ENCODE data around the gene RUNX2. TPM values are rescaled to one million over a fixed set of nuclear protein-coding genes. Genes with fewer than 3 reads are reported as not detected.

RUNX2 gene
- total RNA-seq, 4 donors from 2014 or later, result 1.4 to 3.6 (median 2.3) TPM

- Histone ChIP-seq H3K4me1 (peaks cover 3 to 11% (median 3%) of the 10 kb centered on the region in 3 donors), H3K27ac (no peak overlapping the region), H3K36me3 (no peaks in the 10 kb centered on the region), H3K9me3 (no peaks in the 10 kb centered on the region), H3K4me3 (no peak overlapping the region), H3K27me3 (peaks cover 0 to 16% (median 1%) of the 10 kb centered on the region in 4 donors)
- intact Hi-C loops (cut with DNase I), result no loop called here
- DNase-seq, result no peak
- TF ChIP-seq POLR2A (IDR thresholded peaks at IDR 0.05), result no peak
- no peak for TF ChIP-seq CTCF (IDR thresholded peaks at IDR 0.05)
- WGBS, 2 donors, result 92 to 100% methylated on average over 1 of the region's 1 CpG
These were observed 330.3 kb downstream of the RUNX2 start for GRCh38 chr6:45658400-45658799.

- Histone ChIP-seq H3K9me3 (no peaks in the 10 kb centered on the region), H3K27me3 (peaks cover 0 to 21% (median 2%) of the 10 kb centered on the region in 4 donors), H3K36me3 (no peaks in the 10 kb centered on the region), H3K4me3 (no peak overlapping the region), H3K4me1 (peaks cover 3 to 16% (median 5%) of the 10 kb centered on the region in 3 donors), H3K27ac (no peak overlapping the region)
- intact Hi-C loops (cut with DNase I), result no loop called here
- TF ChIP-seq CTCF (IDR thresholded peaks at IDR 0.05) (no peak), POLR2A (IDR thresholded peaks at IDR 0.05) (no peak)
- WGBS, 2 donors, result 64 to 76% methylated on average over 5 of the region's 5 CpGs
- DNase-seq, result no peak
These were observed 330.8 kb downstream of the RUNX2 start for GRCh38 chr6:45658958-45659357.

- intact Hi-C loops (cut with DNase I), result no loop called here
- no peak for TF ChIP-seq CTCF (IDR thresholded peaks at IDR 0.05)
- TF ChIP-seq POLR2A (IDR thresholded peaks at IDR 0.05), result no peak
- Histone ChIP-seq H3K27ac (no peak overlapping the region), H3K4me3 (no peak overlapping the region), H3K4me1 (peaks cover 0 to 15% (median 5%) of the 10 kb centered on the region in 3 donors), H3K27me3 (peaks cover 0 to 41% (median 2%) of the 10 kb centered on the region in 4 donors), H3K36me3 (no peaks in the 10 kb centered on the region), H3K9me3 (no peaks in the 10 kb centered on the region)
- WGBS, 2 donors, result 79 to 84% methylated on average over 5 of the region's 5 CpGs
- DNase-seq, result no peak
These were observed 333.5 kb downstream of the RUNX2 start for GRCh38 chr6:45661661-45662060.

- TF ChIP-seq CTCF (IDR thresholded peaks at IDR 0.05), result peak in 1 of 6 experiments; percentile 21
- TF ChIP-seq POLR2A (IDR thresholded peaks at IDR 0.05), result no peak
- H3K4me3 ChIP-seq, result peak overlapping the region in 3 of 4 donors; percentile 2 to 57 (median 25)
- H3K9me3 ChIP-seq, result no peaks in the 10 kb centered on the region
- 33 to 38% methylated on average over 19 to 21 of the region's 88 CpGs for WGBS, 2 donors
- no peaks in the 10 kb centered on the region for H3K36me3 ChIP-seq
- DNase-seq, result no peak
- H3K27me3 ChIP-seq, result peaks cover 0 to 50% (median 2%) of the 10 kb centered on the region in 4 donors
- intact Hi-C loops (cut with DNase I), result no loop called here
- H3K27ac ChIP-seq, result no peak overlapping the region
- H3K4me1 ChIP-seq, result peaks cover 0 to 15% (median 5%) of the 10 kb centered on the region in 3 donors
These were observed 335.4 kb downstream of the RUNX2 start for GRCh38 chr6:45663251-45664221.

- no peak overlapping the region for H3K27ac ChIP-seq
- H3K27me3 ChIP-seq, result peaks cover 0 to 50% (median 2%) of the 10 kb centered on the region in 4 donors
- H3K4me1 ChIP-seq, result peaks cover 0 to 15% (median 5%) of the 10 kb centered on the region in 3 donors
- H3K4me3 ChIP-seq, result no peak overlapping the region
- WGBS, 2 donors, result 97 to 100% methylated on average over 6 of the region's 6 CpGs
- no peak for TF ChIP-seq CTCF (IDR thresholded peaks at IDR 0.05)
- TF ChIP-seq POLR2A (IDR thresholded peaks at IDR 0.05), result no peak
- H3K9me3 ChIP-seq, result no peaks in the 10 kb centered on the region
- H3K36me3 ChIP-seq, result no peaks in the 10 kb centered on the region
- no peak for DNase-seq
- intact Hi-C loops (cut with DNase I), result no loop called here
These were observed 336.6 kb downstream of the RUNX2 start for GRCh38 chr6:45664707-45665106.

Data from esophagus squamous epithelium (tissue), 5 donors.